ENCODE results near the gene TMEM147. TPM values are rescaled to one million over a fixed set of nuclear protein-coding genes. Genes with fewer than 3 reads are reported as not detected.

The TMEM147 gene
- total and polyA plus RNA-seq, 4 donors: 18.1 to 97.4 (median 44.7) TPM

- Histone ChIP-seq H3K4me1 (ENCODE audit: control insufficient read depth in 4 of 4, insufficient read depth in 4 of 4, low read length in 3 of 4) (no peaks in the 10 kb centered on the region), H3K4me3 (ENCODE audit: low read depth in 1 of 3, low read length in 3 of 3) (no peak overlapping the region), H3K9ac (ENCODE audit: low read depth in 1 of 2, low read length in 2 of 2) (no peak overlapping the region), H3K27me3 (ENCODE audit: control insufficient read depth in 4 of 4, insufficient read depth in 4 of 4, low read length in 3 of 4) (no peaks in the 10 kb centered on the region), H3K9me3 (ENCODE audit: control insufficient read depth in 4 of 4, low read length in 3 of 4) (no peaks in the 10 kb centered on the region), H3K27ac (ENCODE audit: low read depth in 1 of 2, low read length in 2 of 2) (no peak overlapping the region), H3K36me3 (ENCODE audit: control insufficient read depth in 4 of 4, insufficient read depth in 3 of 4, low read depth in 1 of 4, low read length in 3 of 4) (no peaks in the 10 kb centered on the region)
- DNase-seq (ENCODE audit: low spot score): no peak
- no peak for TF ChIP-seq NR2F2 (IDR thresholded peaks at IDR 0.05)
- no peak for TF ChIP-seq JUND (IDR thresholded peaks at IDR 0.05)
- TF ChIP-seq CTCF (IDR thresholded peaks at IDR 0.05; ENCODE audit: low read depth, low read length, missing input control): no peak
- no peak for TF ChIP-seq RXRA (IDR thresholded peaks at IDR 0.05)
- 98% methylated on average over 1 of the region's 1 CpG for WGBS
Observed at GRCh38 chr19:35595928-35596327, 50.5 kb downstream of the TMEM147 start.

- H3K36me3 ChIP-seq (ENCODE audit: control insufficient read depth in 4 of 4, insufficient read depth in 3 of 4, low read depth in 1 of 4, low read length in 3 of 4): no peaks in the 10 kb centered on the region
- no peak overlapping the region for H3K9ac ChIP-seq (ENCODE audit: low read depth in 1 of 2, low read length in 2 of 2)
- WGBS: 70% methylated on average over 4 of the region's 4 CpGs
- no peaks in the 10 kb centered on the region for H3K4me1 ChIP-seq (ENCODE audit: control insufficient read depth in 4 of 4, insufficient read depth in 4 of 4, low read length in 3 of 4)
- no peak for TF ChIP-seq HNF4A (conservative IDR thresholded peaks at IDR 0.05)
- TF ChIP-seq SP1 (IDR thresholded peaks at IDR 0.05): no peak
- no peak for TF ChIP-seq EGR1 (IDR thresholded peaks at IDR 0.05; ENCODE audit: low read depth in 2 of 2)
- no peak for TF ChIP-seq TAF1 (conservative IDR thresholded peaks at IDR 0.05)
- TF ChIP-seq RXRA (IDR thresholded peaks at IDR 0.05): no peak
- no peak for TF ChIP-seq MAX (IDR thresholded peaks at IDR 0.05)
- TF ChIP-seq RAD21 (IDR thresholded peaks at IDR 0.05): no peak
- no peak for TF ChIP-seq FOXA2 (IDR thresholded peaks at IDR 0.05)
- no peak for TF ChIP-seq FOXA1 (IDR thresholded peaks at IDR 0.05)
- no peak for TF ChIP-seq JUND (IDR thresholded peaks at IDR 0.05)
- TF ChIP-seq HNF4G (IDR thresholded peaks at IDR 0.05): no peak
- no peak for TF ChIP-seq REST (IDR thresholded peaks at IDR 0.05)
- no peak for TF ChIP-seq NR2F2 (IDR thresholded peaks at IDR 0.05)
- TF ChIP-seq GABPA (IDR thresholded peaks at IDR 0.05 in 1 of 2, conservative IDR thresholded peaks at IDR 0.05 in 1 of 2): no peak
- TF ChIP-seq CTCF (IDR thresholded peaks at IDR 0.05; ENCODE audit: low read depth, low read length, missing input control): no peak
- no peak for TF ChIP-seq YY1 (IDR thresholded peaks at IDR 0.05)
- DNase-seq (ENCODE audit: low spot score): no peak
- H3K9me3 ChIP-seq (ENCODE audit: control insufficient read depth in 4 of 4, low read length in 3 of 4): no peaks in the 10 kb centered on the region
- no peak overlapping the region for H3K27ac ChIP-seq (ENCODE audit: low read depth in 1 of 2, low read length in 2 of 2)
- peaks cover 0 to 3% (median 0%) of the 10 kb centered on the region in 4 donors for H3K27me3 ChIP-seq (ENCODE audit: control insufficient read depth in 4 of 4, insufficient read depth in 4 of 4, low read length in 3 of 4)
- H3K4me3 ChIP-seq (ENCODE audit: low read depth in 1 of 3, low read length in 3 of 3): no peak overlapping the region
Observed at GRCh38 chr19:35596366-35596999, 51.1 kb downstream of the TMEM147 start.

Other genes with a start within 250 kb of the TMEM147 start
- 1 to 10 TPM; 2.0 to 4.1 TPM for gene CD22, start 216.4 kb upstream of the TMEM147 start, total RNA-seq
- gene CD22, start 216.4 kb upstream of the TMEM147 start, polyA plus RNA-seq: under 1 TPM; 0.15 to 0.65 TPM
- not detected for gene FFAR1, start 197.7 kb upstream of the TMEM147 start, total RNA-seq
- not detected for gene FFAR1, start 197.7 kb upstream of the TMEM147 start, polyA plus RNA-seq
- under 1 TPM in 1 of 2 donors, not detected in 1; 0.33 TPM for gene FFAR3, start 187.2 kb upstream of the TMEM147 start, total RNA-seq
- not detected for gene FFAR3, start 187.2 kb upstream of the TMEM147 start, polyA plus RNA-seq
- not detected for gene GPR42, start 174.6 kb upstream of the TMEM147 start, total RNA-seq
- not detected for gene GPR42, start 174.6 kb upstream of the TMEM147 start, polyA plus RNA-seq
- under 1 TPM; 0.67 to 0.84 TPM for gene FFAR2, start 97.4 kb upstream of the TMEM147 start, total RNA-seq
- gene FFAR2, start 97.4 kb upstream of the TMEM147 start, polyA plus RNA-seq: under 1 TPM; 0.25 to 0.28 TPM
- gene KRTDAP, start 55.2 kb upstream of the TMEM147 start, total RNA-seq: not detected
- not detected for gene KRTDAP, start 55.2 kb upstream of the TMEM147 start, polyA plus RNA-seq
- gene DMKN, start 32.0 kb upstream of the TMEM147 start, total RNA-seq: 1 to 10 TPM; 1.7 to 9.4 TPM
- gene DMKN, start 32.0 kb upstream of the TMEM147 start, polyA plus RNA-seq: 1 to 10 TPM; 1.4 to 3.1 TPM
- not detected for gene SBSN, start 17.3 kb upstream of the TMEM147 start, total RNA-seq
- not detected for gene SBSN, start 17.3 kb upstream of the TMEM147 start, polyA plus RNA-seq
- gene GAPDHS, start 12.2 kb upstream of the TMEM147 start, total RNA-seq: not detected
- not detected for gene GAPDHS, start 12.2 kb upstream of the TMEM147 start, polyA plus RNA-seq
- gene ATP4A, start 18.0 kb downstream of the TMEM147 start, total RNA-seq: not detected
- gene ATP4A, start 18.0 kb downstream of the TMEM147 start, polyA plus RNA-seq: not detected
- gene PMIS2, start 40.5 kb downstream of the TMEM147 start, total RNA-seq: not detected
- gene PMIS2, start 40.5 kb downstream of the TMEM147 start, polyA plus RNA-seq: not detected
- 1 to 10 TPM; 2.5 to 7.3 TPM for gene HAUS5, start 67.1 kb downstream of the TMEM147 start, total RNA-seq
- gene HAUS5, start 67.1 kb downstream of the TMEM147 start, polyA plus RNA-seq: 1 to 10 TPM; 1.9 to 2.2 TPM
- 10 to 100 TPM; 20.1 TPM for gene RBM42, start 83.4 kb downstream of the TMEM147 start, total RNA-seq
- 10 to 100 TPM; 17.8 to 34.7 TPM for gene RBM42, start 83.4 kb downstream of the TMEM147 start, polyA plus RNA-seq
- under 1 TPM; 0.17 to 0.70 TPM for gene ETV2, start 96.1 kb downstream of the TMEM147 start, total RNA-seq
- 1 to 10 TPM; 1.6 to 1.8 TPM for gene ETV2, start 96.1 kb downstream of the TMEM147 start, polyA plus RNA-seq
- 100 to 1,000 TPM; 139 to 191 TPM for gene COX6B1, start 102.7 kb downstream of the TMEM147 start, total RNA-seq
- 100 to 1,000 TPM; 451 to 518 TPM for gene COX6B1, start 102.7 kb downstream of the TMEM147 start, polyA plus RNA-seq
- under 1 TPM in 1 of 2 donors, not detected in 1; 0.56 TPM for gene UPK1A, start 120.9 kb downstream of the TMEM147 start, total RNA-seq
- gene UPK1A, start 120.9 kb downstream of the TMEM147 start, polyA plus RNA-seq: under 1 TPM in 1 of 2 donors, not detected in 1; 0.10 TPM
- not detected for gene ZBTB32, start 158.9 kb downstream of the TMEM147 start, total RNA-seq
- gene ZBTB32, start 158.9 kb downstream of the TMEM147 start, polyA plus RNA-seq: under 1 TPM in 1 of 2 donors, not detected in 1; 0.47 TPM
- gene KMT2B, start 172.4 kb downstream of the TMEM147 start, total RNA-seq: 10 to 100 TPM in 1 of 2 donors, 1 to 10 TPM in 1; 6.3 to 12.1 TPM
- gene KMT2B, start 172.4 kb downstream of the TMEM147 start, polyA plus RNA-seq: 10 to 100 TPM in 1 of 2 donors, 1 to 10 TPM in 1; 3.7 to 10.3 TPM
- 10 to 100 TPM in 1 of 2 donors, 1 to 10 TPM in 1; 7.0 to 11.2 TPM for gene IGFLR1, start 196.8 kb downstream of the TMEM147 start, total RNA-seq
- gene IGFLR1, start 196.8 kb downstream of the TMEM147 start, polyA plus RNA-seq: 10 to 100 TPM; 51.1 to 59.7 TPM
- 10 to 100 TPM in 1 of 2 donors, 1 to 10 TPM in 1; 4.5 to 14.8 TPM for gene U2AF1L4, start 199.8 kb downstream of the TMEM147 start, total RNA-seq
- gene U2AF1L4, start 199.8 kb downstream of the TMEM147 start, polyA plus RNA-seq: 10 to 100 TPM; 12.0 to 36.5 TPM
- 1 to 10 TPM; 7.4 to 7.7 TPM for gene PSENEN, start 200.0 kb downstream of the TMEM147 start, total RNA-seq
- gene PSENEN, start 200.0 kb downstream of the TMEM147 start, polyA plus RNA-seq: 10 to 100 TPM; 33.8 to 58.1 TPM
- 1 to 10 TPM; 2.6 to 7.0 TPM for gene LIN37, start 202.9 kb downstream of the TMEM147 start, total RNA-seq
- gene LIN37, start 202.9 kb downstream of the TMEM147 start, polyA plus RNA-seq: 1 to 10 TPM; 5.8 to 6.3 TPM
- gene HSPB6, start 211.4 kb downstream of the TMEM147 start, total RNA-seq: 1 to 10 TPM; 2.7 to 4.4 TPM
- 10 to 100 TPM in 1 of 2 donors, 1 to 10 TPM in 1; 6.9 to 17.7 TPM for gene HSPB6, start 211.4 kb downstream of the TMEM147 start, polyA plus RNA-seq
- gene PROSER3, start 212.6 kb downstream of the TMEM147 start, total RNA-seq: 1 to 10 TPM; 2.1 to 4.5 TPM
- 1 to 10 TPM; 2.4 to 3.1 TPM for gene PROSER3, start 212.6 kb downstream of the TMEM147 start, polyA plus RNA-seq
- 10 to 100 TPM in 1 of 2 donors, 1 to 10 TPM in 1; 2.0 to 10.1 TPM for gene ARHGAP33, start 229.9 kb downstream of the TMEM147 start, total RNA-seq
- gene ARHGAP33, start 229.9 kb downstream of the TMEM147 start, polyA plus RNA-seq: 1 to 10 TPM in 1 of 2 donors, under 1 TPM in 1; 0.85 to 1.6 TPM